ENCODE data around the gene PPM1N. TPM values are rescaled to one million over a fixed set of nuclear protein-coding genes. Genes with fewer than 3 reads are reported as not detected.

The PPM1N gene
- polyA plus RNA-seq, 2 of the 4 experiments (the other 2 are of a cell fraction) = 9.2 to 10.5 TPM

DNA sequence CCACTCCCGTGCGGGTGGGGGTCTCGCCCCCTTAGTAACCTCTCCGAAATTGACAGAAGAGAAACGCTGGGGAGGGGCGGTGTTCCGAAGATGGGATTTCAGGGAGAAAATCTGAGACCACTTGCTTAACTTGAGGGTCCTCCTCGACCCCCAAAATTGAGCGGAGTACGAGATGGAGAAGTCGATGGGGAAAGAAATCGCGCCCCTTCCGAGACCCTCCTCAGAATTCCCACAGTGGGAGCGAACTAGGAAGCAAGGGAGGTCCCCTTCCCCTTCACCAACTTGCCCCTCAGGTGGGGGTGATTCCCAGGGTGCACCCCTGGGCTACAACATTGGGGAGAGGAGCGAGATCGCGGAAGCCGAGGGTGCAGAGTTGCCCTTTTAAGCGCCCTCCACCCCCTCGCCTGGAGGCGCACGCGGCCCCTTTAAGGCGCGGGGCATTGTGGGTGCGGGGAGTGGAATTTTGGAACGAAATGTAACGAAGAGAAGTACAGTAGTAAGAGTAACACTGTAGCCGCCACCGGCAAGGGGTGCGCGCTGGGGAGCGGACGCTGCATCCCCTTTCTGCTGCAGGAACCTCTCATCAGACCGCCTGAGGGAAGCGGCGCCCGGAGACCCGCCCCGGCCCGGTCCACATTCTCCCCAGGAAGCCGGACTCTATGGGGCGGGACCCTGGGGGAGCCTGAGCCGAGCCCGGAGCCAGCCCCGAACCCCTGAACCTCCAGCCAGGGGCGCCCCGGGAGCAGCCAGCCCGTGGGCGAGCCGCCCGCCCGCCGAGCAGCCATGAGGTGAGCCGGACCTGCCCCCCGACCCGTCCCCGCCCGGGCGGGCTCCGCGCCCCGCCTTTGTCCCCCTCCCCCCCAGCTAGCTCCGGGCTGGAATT lies 9.0 kb downstream of the PPM1N start, which contains the start of gene VASP (continued):
- TF ChIP-seq CBX8 (IDR thresholded peaks at IDR 0.05) (no peak), CEBPB (IDR thresholded peaks at IDR 0.05) (peak in 1 of 2 experiments; percentile 8; a peak in 1 of 4 replicates), TP53 (CRISPR knock-in tag; IDR thresholded peaks at IDR 0.05) (no peak; the same call in none of the 2 replicates), CBX2 (IDR thresholded peaks at IDR 0.05; ENCODE audit: borderline replicate concordance, low read depth) (no peak), KDM1A (IDR thresholded peaks at IDR 0.05; ENCODE audit: low read depth) (no peak), FOSL2 (IDR thresholded peaks at IDR 0.05) (no peak), FOSL2 (CRISPR knock-in tag; IDR thresholded peaks at IDR 0.05) (peak; percentile 37), NR3C1 (IDR thresholded peaks at IDR 0.05) (no peak), EHF (CRISPR knock-in tag; IDR thresholded peaks at IDR 0.05) (no peak), EP300 (IDR thresholded peaks at IDR 0.05) (0 out of 5 replicates have a peak, but pooled peaks of 1 of the 2 experiments have one; percentile 28), TFCP2L1 (CRISPR knock-in tag; IDR thresholded peaks at IDR 0.05) (no peak), RCOR1 (IDR thresholded peaks at IDR 0.05; ENCODE audit: low read depth, low read length) (no peak), HOXA7 (CRISPR knock-in tag; IDR thresholded peaks at IDR 0.05) (no peak), KDM5A (IDR thresholded peaks at IDR 0.05) (no peak), ZSCAN20 (CRISPR knock-in tag; IDR thresholded peaks at IDR 0.05) (no peak), HOXB5 (CRISPR knock-in tag; IDR thresholded peaks at IDR 0.05) (no peak), POLR2AphosphoS2 (conservative IDR thresholded peaks at IDR 0.05; ENCODE audit: low read length) (no peak), GATA3 (IDR thresholded peaks at IDR 0.05; ENCODE audit: borderline replicate concordance) (peak; percentile 19), PHF8 (IDR thresholded peaks at IDR 0.05; ENCODE audit: borderline replicate concordance, low read depth) (peak; percentile 74; the same call in 1 of the 2 replicates), RNF2 (IDR thresholded peaks at IDR 0.05; ENCODE audit: borderline replicate concordance, low read depth) (no peak), FOXS1 (CRISPR knock-in tag; IDR thresholded peaks at IDR 0.05) (no peak), ZNF302 (CRISPR knock-in tag; IDR thresholded peaks at IDR 0.05) (no peak), FOSB (CRISPR knock-in tag; IDR thresholded peaks at IDR 0.05) (no peak), ZFP36 (IDR thresholded peaks at IDR 0.05; ENCODE audit: borderline replicate concordance, partially characterized antibody) (no peak), HOXB13 (CRISPR knock-in tag; IDR thresholded peaks at IDR 0.05; ENCODE audit: low read depth) (no peak), SMC3 (IDR thresholded peaks at IDR 0.05) (no peak), ZC3H11A (IDR thresholded peaks at IDR 0.05) (no peak)
- TF ChIP-seq, protein P1, sequence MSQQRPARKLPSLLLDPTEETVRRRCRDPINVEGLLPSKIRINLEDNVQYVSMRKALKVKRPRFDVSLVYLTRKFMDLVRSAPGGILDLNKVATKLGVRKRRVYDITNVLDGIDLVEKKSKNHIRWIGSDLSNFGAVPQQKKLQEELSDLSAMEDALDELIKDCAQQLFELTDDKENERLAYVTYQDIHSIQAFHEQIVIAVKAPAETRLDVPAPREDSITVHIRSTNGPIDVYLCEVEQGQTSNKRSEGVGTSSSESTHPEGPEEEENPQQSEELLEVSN (IDR thresholded peaks at IDR 0.05; ENCODE audit: borderline replicate concordance, low read depth) = no peak
- TF ChIP-seq, protein P2, sequence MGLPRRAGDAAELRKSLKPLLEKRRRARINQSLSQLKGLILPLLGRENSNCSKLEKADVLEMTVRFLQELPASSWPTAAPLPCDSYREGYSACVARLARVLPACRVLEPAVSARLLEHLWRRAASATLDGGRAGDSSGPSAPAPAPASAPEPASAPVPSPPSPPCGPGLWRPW (IDR thresholded peaks at IDR 0.05) = no peak
- TF ChIP-seq, protein P3, sequence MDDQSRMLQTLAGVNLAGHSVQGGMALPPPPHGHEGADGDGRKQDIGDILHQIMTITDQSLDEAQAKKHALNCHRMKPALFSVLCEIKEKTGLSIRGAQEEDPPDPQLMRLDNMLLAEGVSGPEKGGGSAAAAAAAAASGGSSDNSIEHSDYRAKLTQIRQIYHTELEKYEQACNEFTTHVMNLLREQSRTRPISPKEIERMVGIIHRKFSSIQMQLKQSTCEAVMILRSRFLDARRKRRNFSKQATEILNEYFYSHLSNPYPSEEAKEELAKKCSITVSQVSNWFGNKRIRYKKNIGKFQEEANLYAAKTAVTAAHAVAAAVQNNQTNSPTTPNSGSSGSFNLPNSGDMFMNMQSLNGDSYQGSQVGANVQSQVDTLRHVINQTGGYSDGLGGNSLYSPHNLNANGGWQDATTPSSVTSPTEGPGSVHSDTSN (IDR thresholded peaks at IDR 0.05) = no peak
